HG02973 (cell line): ENCODE results near the gene SERPINA3.
"Not testable (repeated sequence)": the region's sequence is repeated elsewhere in the genome, so short reads cannot be mapped to it uniquely, and the experiment has no call there.

ENCODE experiments used
- ATAC-seq: cut with Tn5 transposase; IDR thresholded peaks from one replicate; pipeline ENCODE4 v1.9.1; 2021; ENCODE audit warnings: moderate library complexity; ENCODE audit not compliant: unreplicated experiment

SERPINA3 gene

GRCh38 chr14:94612174-94612573, at the start of gene SERPINA3:
Gene SERPINA3, plus strand, starts transcription at chr14:94612391. Its CDS starts 2,051 bp downstream, at chr14:94614442.
- ATAC-seq = no peak

- ATAC-seq = no peak
These were observed 49.0 kb upstream of the SERPINA3 start for GRCh38 chr14:94562941-94563883.

- no peak for ATAC-seq
These were observed 47.8 kb upstream of the SERPINA3 start for GRCh38 chr14:94564381-94564780.

- no peak for ATAC-seq
These were observed 44.0 kb upstream of the SERPINA3 start for GRCh38 chr14:94568186-94568585.

GRCh38 chr14:94569381-94570001, 42.7 kb upstream of the SERPINA3 start:
- ATAC-seq = no peak

GRCh38 chr14:94570002-94570400, 42.2 kb upstream of the SERPINA3 start:
- ATAC-seq = no peak

GRCh38 chr14:94570440-94570839, 41.8 kb upstream of the SERPINA3 start:
- no peak for ATAC-seq

- no peak for ATAC-seq
These were observed 40.8 kb upstream of the SERPINA3 start for GRCh38 chr14:94571395-94571794.

- no peak for ATAC-seq
These were observed 40.2 kb upstream of the SERPINA3 start for GRCh38 chr14:94571950-94572349.

GRCh38 chr14:94572637-94573303, 39.4 kb upstream of the SERPINA3 start:
- ATAC-seq = no peak

- ATAC-seq = no peak
These were observed 38.5 kb upstream of the SERPINA3 start for GRCh38 chr14:94573475-94574277.

GRCh38 chr14:94574336-94574735, 37.9 kb upstream of the SERPINA3 start:
- ATAC-seq = no peak

GRCh38 chr14:94575730-94576585, 36.2 kb upstream of the SERPINA3 start:
- ATAC-seq = no peak

- ATAC-seq = not testable (repeated sequence)
These were observed 34.7 kb upstream of the SERPINA3 start for GRCh38 chr14:94577472-94577871.

GRCh38 chr14:94578712-94579111, 33.5 kb upstream of the SERPINA3 start:
- no peak for ATAC-seq

GRCh38 chr14:94581127-94581999, 30.8 kb upstream of the SERPINA3 start, which contains the start of gene SERPINA5:
Gene SERPINA5, plus strand, starts transcription at chr14:94581426. Its CDS starts 5,937 bp downstream, at chr14:94587363.
- ATAC-seq = no peak

- no peak for ATAC-seq
These were observed 29.9 kb upstream of the SERPINA3 start for GRCh38 chr14:94582199-94582750.

- ATAC-seq = no peak
These were observed 29.3 kb upstream of the SERPINA3 start for GRCh38 chr14:94582851-94583250.
